ENCODE data around the gene EED. TPM values are rescaled to one million over a fixed set of nuclear protein-coding genes. Genes with fewer than 3 reads are reported as not detected.

The EED gene
- total RNA-seq: 174 and 182 TPM in 2 replicates

- no peak within 1 kb of the TSS for H3K4me3 Mint-ChIP-seq (ENCODE audit: low read depth)
- H3K4me1 Mint-ChIP-seq (ENCODE audit: low read depth): peaks cover 38% of the 10 kb centered on the region
- H3K27me3 Mint-ChIP-seq (ENCODE audit: low read depth): no peaks in the 10 kb centered on the region
- H3K9me3 Mint-ChIP-seq: no peaks in the 10 kb centered on the region
- H3K27ac Mint-ChIP-seq: no peak within 1 kb of the TSS
- H3K36me3 Mint-ChIP-seq (ENCODE audit: low read depth): peaks cover 26% of the 10 kb centered on the region
- DNase-seq (ENCODE audit: low spot score): peak; percentile 92
- intact Hi-C loops (cut with micrococcal nuclease): loop anchor here (1.0 to 10.0 kb wide), 12 partner anchors 26 to 580 kb away; partner anchors contain the start of genes CCDC83, CREBZF and HIKESHI
Measured at GRCh38 chr11:86244522-86245368, at the start of gene EED. TSS of gene EED (plus strand) at chr11:86244753. CDS start at chr11:86245230, 477 bp downstream.

- Mint-ChIP-seq H3K36me3 (ENCODE audit: low read depth) (peaks cover 5% of the 10 kb centered on the region), H3K4me1 (ENCODE audit: low read depth) (peaks cover 39% of the 10 kb centered on the region)
- intact Hi-C loops (cut with micrococcal nuclease): no loop called here
Measured at GRCh38 chr11:86194998-86195397, 49.6 kb upstream of the EED start.

GRCh38 chr11:86196085-86196696 lies 48.4 kb upstream of the EED start:
- DNase-seq (ENCODE audit: low spot score): no peak
- peaks cover 39% of the 10 kb centered on the region for H3K4me1 Mint-ChIP-seq (ENCODE audit: low read depth)
- intact Hi-C loops (cut with micrococcal nuclease): no loop called here
- H3K27me3 Mint-ChIP-seq (ENCODE audit: low read depth): no peaks in the 10 kb centered on the region
- no peaks in the 10 kb centered on the region for H3K9me3 Mint-ChIP-seq
- no peak overlapping the region for H3K4me3 Mint-ChIP-seq (ENCODE audit: low read depth)
- H3K36me3 Mint-ChIP-seq (ENCODE audit: low read depth): peaks cover 5% of the 10 kb centered on the region
- no peak overlapping the region for H3K27ac Mint-ChIP-seq

More at GRCh38 chr11:86194998-86195397, 49.6 kb upstream of the EED start:
- DNase-seq (ENCODE audit: low spot score): no peak
- H3K27me3 Mint-ChIP-seq (ENCODE audit: low read depth): no peaks in the 10 kb centered on the region
- no peaks in the 10 kb centered on the region for H3K9me3 Mint-ChIP-seq
- H3K27ac Mint-ChIP-seq: no peak overlapping the region
- H3K4me3 Mint-ChIP-seq (ENCODE audit: low read depth): no peak overlapping the region

- no peaks in the 10 kb centered on the region for H3K27me3 Mint-ChIP-seq (ENCODE audit: low read depth)
- peaks cover 36% of the 10 kb centered on the region for H3K4me1 Mint-ChIP-seq (ENCODE audit: low read depth)
Measured at GRCh38 chr11:86196913-86197312, 47.6 kb upstream of the EED start.

GRCh38 chr11:86197448-86197847 lies 47.1 kb upstream of the EED start:
- H3K27ac Mint-ChIP-seq: no peak overlapping the region
- intact Hi-C loops (cut with micrococcal nuclease): no loop called here
- no peak for DNase-seq (ENCODE audit: low spot score)
- H3K9me3 Mint-ChIP-seq: no peaks in the 10 kb centered on the region
- H3K4me3 Mint-ChIP-seq (ENCODE audit: low read depth): no peak overlapping the region
- peaks cover 5% of the 10 kb centered on the region for H3K36me3 Mint-ChIP-seq (ENCODE audit: low read depth)
- H3K4me1 Mint-ChIP-seq (ENCODE audit: low read depth): peaks cover 35% of the 10 kb centered on the region
- H3K27me3 Mint-ChIP-seq (ENCODE audit: low read depth): no peaks in the 10 kb centered on the region

More at GRCh38 chr11:86196913-86197312, 47.6 kb upstream of the EED start:
- Mint-ChIP-seq H3K9me3 (no peaks in the 10 kb centered on the region), H3K4me3 (ENCODE audit: low read depth) (no peak overlapping the region), H3K36me3 (ENCODE audit: low read depth) (peaks cover 5% of the 10 kb centered on the region), H3K27ac (no peak overlapping the region)
- intact Hi-C loops (cut with micrococcal nuclease): no loop called here
- DNase-seq (ENCODE audit: low spot score): no peak

- DNase-seq (ENCODE audit: low spot score): no peak
- Mint-ChIP-seq H3K27me3 (ENCODE audit: low read depth) (no peaks in the 10 kb centered on the region), H3K4me3 (ENCODE audit: low read depth) (no peak overlapping the region), H3K4me1 (ENCODE audit: low read depth) (peaks cover 28% of the 10 kb centered on the region), H3K27ac (no peak overlapping the region), H3K36me3 (ENCODE audit: low read depth) (no peaks in the 10 kb centered on the region), H3K9me3 (no peaks in the 10 kb centered on the region)
- intact Hi-C loops (cut with micrococcal nuclease): no loop called here
Measured at GRCh38 chr11:86198139-86198538, 46.4 kb upstream of the EED start.

- no peaks in the 10 kb centered on the region for H3K9me3 Mint-ChIP-seq
- no peaks in the 10 kb centered on the region for H3K36me3 Mint-ChIP-seq (ENCODE audit: low read depth)
- no peak overlapping the region for H3K4me3 Mint-ChIP-seq (ENCODE audit: low read depth)
- no peak for DNase-seq (ENCODE audit: low spot score)
- no peaks in the 10 kb centered on the region for H3K27me3 Mint-ChIP-seq (ENCODE audit: low read depth)
- H3K27ac Mint-ChIP-seq: no peak overlapping the region
- peaks cover 22% of the 10 kb centered on the region for H3K4me1 Mint-ChIP-seq (ENCODE audit: low read depth)
- intact Hi-C loops (cut with micrococcal nuclease): no loop called here
Measured at GRCh38 chr11:86199354-86199753, 45.2 kb upstream of the EED start.

- no peak overlapping the region for H3K4me3 Mint-ChIP-seq (ENCODE audit: low read depth)
- H3K27ac Mint-ChIP-seq: no peak overlapping the region
- H3K36me3 Mint-ChIP-seq (ENCODE audit: low read depth): no peaks in the 10 kb centered on the region
- intact Hi-C loops (cut with micrococcal nuclease): no loop called here
- no peak for DNase-seq (ENCODE audit: low spot score)
- H3K27me3 Mint-ChIP-seq (ENCODE audit: low read depth): no peaks in the 10 kb centered on the region
- no peaks in the 10 kb centered on the region for H3K9me3 Mint-ChIP-seq
- peaks cover 17% of the 10 kb centered on the region for H3K4me1 Mint-ChIP-seq (ENCODE audit: low read depth)
Measured at GRCh38 chr11:86201371-86201884, 43.1 kb upstream of the EED start.

- DNase-seq (ENCODE audit: low spot score): no peak
- intact Hi-C loops (cut with micrococcal nuclease): loop anchor here (1.0 kb wide), 8 partner anchors 12 to 155 kb away; no protein-coding TSS in a partner anchor
- peaks cover 15% of the 10 kb centered on the region for H3K4me1 Mint-ChIP-seq (ENCODE audit: low read depth)
- no peaks in the 10 kb centered on the region for H3K9me3 Mint-ChIP-seq
- H3K36me3 Mint-ChIP-seq (ENCODE audit: low read depth): no peaks in the 10 kb centered on the region
- H3K4me3 Mint-ChIP-seq (ENCODE audit: low read depth): no peak overlapping the region
- no peak overlapping the region for H3K27ac Mint-ChIP-seq
- H3K27me3 Mint-ChIP-seq (ENCODE audit: low read depth): no peaks in the 10 kb centered on the region
Measured at GRCh38 chr11:86202013-86202336, 42.6 kb upstream of the EED start.

GRCh38 chr11:86204356-86204755 lies 40.2 kb upstream of the EED start:
- no peak overlapping the region for H3K4me3 Mint-ChIP-seq (ENCODE audit: low read depth)
- H3K27me3 Mint-ChIP-seq (ENCODE audit: low read depth): no peaks in the 10 kb centered on the region

GRCh38 chr11:86205421-86206336 lies 38.9 kb upstream of the EED start:
- intact Hi-C loops (cut with micrococcal nuclease): no loop called here
- H3K9me3 Mint-ChIP-seq: peaks cover 6% of the 10 kb centered on the region
- no peak overlapping the region for H3K27ac Mint-ChIP-seq

More at GRCh38 chr11:86204356-86204755, 40.2 kb upstream of the EED start:
- Mint-ChIP-seq H3K9me3 (peaks cover 6% of the 10 kb centered on the region), H3K27ac (no peak overlapping the region), H3K4me1 (ENCODE audit: low read depth) (peaks cover 20% of the 10 kb centered on the region), H3K36me3 (ENCODE audit: low read depth) (no peaks in the 10 kb centered on the region)
- no peak for DNase-seq (ENCODE audit: low spot score)
- intact Hi-C loops (cut with micrococcal nuclease): no loop called here

GRCh38 chr11:86206337-86206695 lies 38.2 kb upstream of the EED start:
- Mint-ChIP-seq H3K36me3 (ENCODE audit: low read depth) (no peaks in the 10 kb centered on the region), H3K27me3 (ENCODE audit: low read depth) (no peaks in the 10 kb centered on the region), H3K4me1 (ENCODE audit: low read depth) (peaks cover 30% of the 10 kb centered on the region), H3K27ac (no peak overlapping the region), H3K9me3 (peaks cover 6% of the 10 kb centered on the region), H3K4me3 (ENCODE audit: low read depth) (no peak overlapping the region)
- intact Hi-C loops (cut with micrococcal nuclease): no loop called here
- no peak for DNase-seq (ENCODE audit: low spot score)

More at GRCh38 chr11:86205421-86206336, 38.9 kb upstream of the EED start:
- DNase-seq (ENCODE audit: low spot score): no peak
- H3K4me3 Mint-ChIP-seq (ENCODE audit: low read depth): no peak overlapping the region
- peaks cover 24% of the 10 kb centered on the region for H3K4me1 Mint-ChIP-seq (ENCODE audit: low read depth)
- no peaks in the 10 kb centered on the region for H3K27me3 Mint-ChIP-seq (ENCODE audit: low read depth)
- no peaks in the 10 kb centered on the region for H3K36me3 Mint-ChIP-seq (ENCODE audit: low read depth)

All from activated T-helper 2 cell treated with anti-CD3 and anti-CD28 coated beads, Interferon-gamma antibody, Interleukin-2, Interleukin-4, amounts not matched to agents 10 μg/mL and 5 μg/mL and 100 μg/mL, durations not matched to agents 14 hours and 24 hours and 36 hours (primary cell).